H9 (cell line): ENCODE data around the gene ARAP2. TPM values are rescaled to one million over a fixed set of nuclear protein-coding genes. Genes with fewer than 3 reads are reported as not detected.

ENCODE experiments used
- DNase-seq: peaks from one replicate; pipeline ENCODE4 v3.0.0-alpha.2; 2017
- H2AFZ ChIP-seq: one replicate; pipeline ENCODE4 v1.6.1; 2013; ENCODE audit warnings: mild to moderate bottlenecking, low read length, control low read depth, moderate library complexity
- H2AK5ac ChIP-seq: 2 replicates; pipeline ENCODE4 v1.6.1; 2013; ENCODE audit warnings: low read length, control low read depth, mixed read lengths; ENCODE audit not compliant: insufficient read length
- H2BK120ac ChIP-seq: one replicate; pipeline ENCODE4 v1.6.1; 2013; ENCODE audit warnings: low read depth, mild to moderate bottlenecking, low read length, control low read depth, inconsistent platforms; ENCODE audit not compliant: poor library complexity, severe bottlenecking
- H2BK12ac ChIP-seq: 2 replicates; pipeline ENCODE4 v1.6.1; 2013; ENCODE audit warnings: low read length, control low read depth, mixed read lengths, low read depth; ENCODE audit not compliant: insufficient read length
- H2BK15ac ChIP-seq: 2 replicates; pipeline ENCODE4 v1.6.1; 2013; ENCODE audit warnings: low read depth, low read length, control low read depth
- H2BK20ac ChIP-seq: one replicate; pipeline ENCODE4 v1.6.1; 2013; ENCODE audit warnings: low read depth, mild to moderate bottlenecking, low read length, control low read depth, inconsistent platforms; ENCODE audit not compliant: poor library complexity, severe bottlenecking
- H2BK5ac ChIP-seq: 2 replicates; pipeline ENCODE4 v1.6.1; 2013; ENCODE audit warnings: low read length, control low read depth, mixed read lengths; ENCODE audit not compliant: insufficient read length
- H3K14ac ChIP-seq: 2 replicates; pipeline ENCODE4 v1.6.1; 2013; ENCODE audit warnings: low read length, control low read depth; ENCODE audit not compliant: insufficient read depth
- H3K18ac ChIP-seq: 2 replicates; pipeline ENCODE4 v1.6.1; 2013; ENCODE audit warnings: low read depth, mild to moderate bottlenecking, mixed read lengths, low read length, control low read depth; ENCODE audit not compliant: insufficient read length
- H3K23ac ChIP-seq: 2 replicates; pipeline ENCODE4 v1.6.1; 2013; ENCODE audit warnings: low read length, control low read depth, mixed read lengths, low read depth; ENCODE audit not compliant: insufficient read length
- H3K23me2 ChIP-seq: 2 replicates; pipeline ENCODE4 v1.6.1; 2013; ENCODE audit warnings: low read depth, mild to moderate bottlenecking, mixed read lengths, low read length, control low read depth; ENCODE audit not compliant: insufficient read length, poor library complexity, severe bottlenecking
- H3K27ac ChIP-seq: 2 replicates; pipeline ENCODE4 v1.5.1; 2013; ENCODE audit warnings: low read length, control low read depth, mixed read lengths, low read depth; ENCODE audit not compliant: insufficient read length
- H3K27me3 ChIP-seq: 2 replicates; pipeline ENCODE4 v1.6.1; 2013; ENCODE audit warnings: low read length, control low read depth, inconsistent platforms; ENCODE audit not compliant: insufficient read depth
- H3K4ac ChIP-seq: 2 replicates; pipeline ENCODE4 v1.6.1; 2013; ENCODE audit warnings: low read depth, mild to moderate bottlenecking, control low read depth, inconsistent platforms, low read length, moderate library complexity
- H3K4me1 ChIP-seq: 2 replicates; pipeline ENCODE4 v1.6.1; 2013; ENCODE audit warnings: low read length, control low read depth, inconsistent platforms; ENCODE audit not compliant: insufficient read depth
- H3K4me2 ChIP-seq: 2 replicates; pipeline ENCODE4 v1.6.1; 2013; ENCODE audit warnings: low read length, control low read depth, mixed read lengths; ENCODE audit not compliant: insufficient read length, insufficient read depth
- H3K56ac ChIP-seq: 2 replicates; pipeline ENCODE4 v1.6.1; 2013; ENCODE audit warnings: low read depth, mild to moderate bottlenecking, mixed read lengths, low read length, control low read depth; ENCODE audit not compliant: insufficient read length
- H3K79me1 ChIP-seq: 2 replicates; pipeline ENCODE4 v1.6.1; 2013; ENCODE audit warnings: low read depth, mild to moderate bottlenecking, moderate library complexity, low read length, control low read depth, inconsistent platforms; ENCODE audit not compliant: insufficient read depth, poor library complexity, severe bottlenecking
- H3K79me2 ChIP-seq: 2 replicates; pipeline ENCODE4 v1.6.1; 2013; ENCODE audit warnings: low read length, control low read depth, inconsistent platforms; ENCODE audit not compliant: insufficient read depth
- H3K9ac ChIP-seq: 2 replicates; pipeline ENCODE4 v1.6.1; 2013; ENCODE audit warnings: low read length, control low read depth, mixed read lengths; ENCODE audit not compliant: insufficient read length; ENCODE audit errors: extremely low read depth
- H3K9me3 ChIP-seq: one replicate; pipeline ENCODE4 v1.6.1; 2013; ENCODE audit warnings: low read depth, low read length, inconsistent platforms; ENCODE audit not compliant: control insufficient read depth
- H3T11ph ChIP-seq: one replicate; pipeline ENCODE4 v1.6.1; 2013; ENCODE audit warnings: mild to moderate bottlenecking, low read length, control low read depth, inconsistent platforms
- H4K20me1 ChIP-seq: one replicate; pipeline ENCODE4 v1.6.1; 2013; ENCODE audit not compliant: control insufficient read depth, insufficient read length, insufficient read depth
- H4K5ac ChIP-seq: 2 replicates; pipeline ENCODE4 v1.6.1; 2013; ENCODE audit warnings: low read depth, mild to moderate bottlenecking, mixed read lengths, low read length, control low read depth; ENCODE audit not compliant: insufficient read length
- H4K8ac ChIP-seq: replicated peaks from 2 replicates; pipeline ENCODE4 v1.6.1; 2013; ENCODE audit warnings: low read length, control low read depth, mixed read lengths, low read depth; ENCODE audit not compliant: insufficient read length
- H4K91ac ChIP-seq: 2 replicates; pipeline ENCODE4 v1.6.1; 2013; ENCODE audit warnings: low read depth, mild to moderate bottlenecking, moderate library complexity, mixed read lengths, low read length, control low read depth; ENCODE audit not compliant: insufficient read length
- H3K27ac Mint-ChIP-seq, 3 experiments: 2 replicates in 2 of 3; 3 replicates in 1 of 3; pipeline ENCODE4 v1.8.0; 2020 to 2021; ENCODE audit warnings: mixed read lengths in 3 of 3, mild to moderate bottlenecking in 1 of 3, moderate library complexity in 1 of 3
- H3K27me3 Mint-ChIP-seq: 2 replicates; pipeline ENCODE4 v1.8.0; 2021; ENCODE audit warnings: low read depth, mild to moderate bottlenecking, moderate library complexity, mixed read lengths
- H3K36me3 Mint-ChIP-seq, 3 experiments: 2 replicates in 2 of 3; 3 replicates in 1 of 3; pipeline ENCODE4 v1.8.0; 2020 to 2021; ENCODE audit warnings: low read depth in 3 of 3, mixed read lengths in 3 of 3; ENCODE audit not compliant: insufficient read depth in 1 of 3
- H3K4me1 Mint-ChIP-seq, 2 experiments: 2 replicates each; pipeline ENCODE4 v1.8.0; 2020; ENCODE audit warnings: mixed read lengths in 2 of 2
- H3K4me3 Mint-ChIP-seq, 2 experiments: 2 replicates in 1 of 2; 3 replicates in 1 of 2; pipeline ENCODE4 v1.8.0; 2020 to 2021; ENCODE audit warnings: mild to moderate bottlenecking in 2 of 2, mixed read lengths in 2 of 2, moderate library complexity in 1 of 2
- H3K9me3 Mint-ChIP-seq, 2 experiments: 2 replicates in 1 of 2; 3 replicates in 1 of 2; pipeline ENCODE4 v1.8.0; 2020; ENCODE audit warnings: mild to moderate bottlenecking in 2 of 2, mixed read lengths in 2 of 2, moderate library complexity in 1 of 2
- CTCF ChIP-seq: fragments of 200-600 bp; sonication (generic); conservative IDR thresholded peaks from 3 replicates; pipeline ENCODE4 v1.8.0; 2021; ENCODE audit warnings: antibody characterized with exemption, mild to moderate bottlenecking
- WGBS: extraction: QIAGEN DNeasy Blood & Tissue Kit; methylation state at CpG from one replicate; pipeline ENCODE4 v1.1.7; 2013; ENCODE audit warnings: missing lambda C conversion rate, low lambda C conversion rate, mixed read lengths; ENCODE audit not compliant: insufficient read length; ENCODE audit errors: extremely low coverage; 5-methylcytosine and 5-hydroxymethylcytosine counted together
- total RNA-seq: library from RNA; stranded (reverse); gene quantifications from 2 replicates; pipeline ENCODE4 v1.2.1, GENCODE V29; 2021

Gene ARAP2
- total RNA-seq, 1 experiment from 2014 or later, result 6.3 TPM

GRCh38 chr4:36235306-36235705 lies 9.0 kb downstream of the ARAP2 start:
- Mint-ChIP-seq H3K27me3 (peaks cover under 1% of the 10 kb centered on the region), H3K9me3 (no peaks in the 10 kb centered on the region; a peak in 1 of 5 replicates), H3K36me3 (no peaks in the 10 kb centered on the region), H3K27ac (no peak overlapping the region), H3K4me3 (no peak overlapping the region), H3K4me1 (peaks cover under 1 to 3% of the 10 kb centered on the region in 2 experiments; a peak in 3 of 4 replicates)
- no CpG with 5 or more reads among the region's 3 CpGs for WGBS
- Histone ChIP-seq H3K56ac (no peak overlapping the region), H3K27me3 (no peaks in the 10 kb centered on the region), H3K4me1 (no peaks in the 10 kb centered on the region), H4K91ac (no peak overlapping the region), H3K14ac (no peak overlapping the region), H2BK15ac (no peak overlapping the region), H2BK20ac (no peak overlapping the region), H2AK5ac (no peak overlapping the region), H3K4ac (no peak overlapping the region), H3K9ac (no peak overlapping the region), H3K23ac (no peak overlapping the region), H3K18ac (no peak overlapping the region), H3K23me2 (no peaks in the 10 kb centered on the region), H2BK120ac (no peak overlapping the region), H3T11ph (no peak overlapping the region), H3K79me2 (no peaks in the 10 kb centered on the region), H2BK12ac (no peak overlapping the region), H3K9me3 (no peaks in the 10 kb centered on the region), H4K5ac (no peak overlapping the region), H2AFZ (no peak overlapping the region), H3K27ac (no peak overlapping the region), H4K8ac (no peak overlapping the region), H3K79me1 (no peaks in the 10 kb centered on the region), H3K4me2 (no peak overlapping the region), H4K20me1 (no peaks in the 10 kb centered on the region), H2BK5ac (no peak overlapping the region)
- DNase-seq, result peak; percentile 53
- TF ChIP-seq CTCF, result peak; percentile 48; the same call in 2 of the 3 replicates
